MCF 10A (cell line): ENCODE measurements around the gene RRP8. TPM values are rescaled to one million over a fixed set of nuclear protein-coding genes. Genes with fewer than 3 reads are reported as not detected.

Experiments
- BruUV-seq: library from RNA; stranded (reverse); fragments of 400-500 nt; replicated peaks from 2 replicates; lab custom pipeline; 2021; lab: Mats Ljungman, UMichigan
- CTCF ChIA-PET: fragments of 300-600 bp; sonication (Branson Sonifier 250); formaldehyde crosslinking; extraction: SDS; loops from one replicate; lab custom pipeline; 2021; ENCODE audit warnings: antibody characterized with exemption, inconsistent platforms; lab: Yijun Ruan, JAX
- POLR2A ChIA-PET: fragments of 300-600, 350-650 bp; sonication (Branson Sonifier 250); formaldehyde crosslinking; extraction: SDS; loops from one replicate; lab custom pipeline; 2020; ENCODE audit warnings: antibody characterized with exemption, inconsistent platforms; lab: Yijun Ruan, JAX
- DNase-seq: peaks from one replicate; pipeline ENCODE4 v3.0.0-alpha.2; 2018; ENCODE audit not compliant: unreplicated experiment
- H3K27ac Mint-ChIP-seq: one replicate; pipeline ENCODE4 v1.8.0; 2022; ENCODE audit warnings: mild to moderate bottlenecking, low read depth, mixed read lengths; ENCODE audit not compliant: unreplicated experiment
- H3K27me3 Mint-ChIP-seq: one replicate; pipeline ENCODE4 v1.8.0; 2022; ENCODE audit warnings: mixed read lengths; ENCODE audit not compliant: insufficient read depth, unreplicated experiment
- H3K36me3 Mint-ChIP-seq: one replicate; pipeline ENCODE4 v1.8.0; 2022; ENCODE audit warnings: mild to moderate bottlenecking, moderate library complexity, mixed read lengths; ENCODE audit not compliant: insufficient read depth, unreplicated experiment
- H3K4me1 Mint-ChIP-seq: one replicate; pipeline ENCODE4 v1.8.0; 2022; ENCODE audit warnings: mixed read lengths; ENCODE audit not compliant: insufficient read depth, unreplicated experiment
- H3K4me3 Mint-ChIP-seq: one replicate; pipeline ENCODE4 v1.8.0; 2022; ENCODE audit warnings: mild to moderate bottlenecking, moderate library complexity, mixed read lengths; ENCODE audit not compliant: unreplicated experiment
- H3K9me3 Mint-ChIP-seq: one replicate; pipeline ENCODE4 v1.8.0; 2022; ENCODE audit warnings: mixed read lengths; ENCODE audit not compliant: unreplicated experiment
- CTCF ChIP-seq: fragments of 200-600 bp; IDR thresholded peaks from one replicate; pipeline ENCODE4 v1.8.0; 2022; ENCODE audit warnings: antibody characterized with exemption, mild to moderate bottlenecking; ENCODE audit not compliant: unreplicated experiment
- intact Hi-C: fragments of 100-400 bp; cut with micrococcal nuclease; formaldehyde crosslinking; loops from 2 replicates; pipeline ENCODE4 v1.14.1; 2022
- total RNA-seq: library from RNA; stranded (reverse); gene quantifications from 2 replicates; pipeline ENCODE4 v1.2.3, GENCODE V29; 2022

RRP8 gene
- total RNA-seq, 1 experiment from 2014 or later, result 27.6 TPM

GRCh38 chr11:6606471-6607189, 3.2 kb upstream of the RRP8 start:
- peak; percentile 81 for DNase-seq
- peak overlapping the region; percentile 35 for H3K4me3 Mint-ChIP-seq
- no peak for TF ChIP-seq CTCF
- BruUV-seq, result no TSS peak
- H3K9me3 Mint-ChIP-seq, result no peaks in the 10 kb centered on the region
- H3K36me3 Mint-ChIP-seq, result peaks cover 31% of the 10 kb centered on the region
- peak overlapping the region; percentile 52 for H3K27ac Mint-ChIP-seq
- POLR2A ChIA-PET, result interaction anchor here (1.0 to 4.6 kb wide), 7 partner anchors 10 to 217 kb away, joined by 3 to 40 read pairs (median 10); partner anchors contain the start of genes ARFIP2, MRPL17, SMPD1 and TIMM10B
- CTCF ChIA-PET, result interaction anchor here (0.6 to 1.6 kb wide), 8 partner anchors 11 to 987 kb away, joined by 3 to 12 read pairs (median 4); partner anchors contain the start of genes MRPL17 and TPP1
- no peaks in the 10 kb centered on the region for H3K27me3 Mint-ChIP-seq
- peaks cover 26% of the 10 kb centered on the region for H3K4me1 Mint-ChIP-seq
- intact Hi-C loops, result loop anchor here (10.0 kb wide), 1 partner anchor 132 kb away; the partner anchor contains the start of gene TRIM3

- DNase-seq, result no peak
- no peak for TF ChIP-seq CTCF
- no peaks in the 10 kb centered on the region for H3K27me3 Mint-ChIP-seq
- H3K9me3 Mint-ChIP-seq, result no peaks in the 10 kb centered on the region
- H3K4me3 Mint-ChIP-seq, result no peak overlapping the region
- H3K36me3 Mint-ChIP-seq, result peaks cover 27% of the 10 kb centered on the region
- BruUV-seq, result no TSS peak
- ChIA-PET CTCF (interaction anchor here (0.6 to 4.8 kb wide), 17 partner anchors 8 to 288 kb away, joined by 3 to 34 read pairs (median 4); partner anchors contain the start of genes MRPL17, TAF10 and TPP1), POLR2A (interaction anchor here (0.8 to 4.6 kb wide), 12 partner anchors 7 to 215 kb away, joined by 3 to 56 read pairs (median 4); partner anchors contain the start of genes ARFIP2, MRPL17, SMPD1 and TAF10)
- no peak overlapping the region for H3K27ac Mint-ChIP-seq
- H3K4me1 Mint-ChIP-seq, result peaks cover 22% of the 10 kb centered on the region
- intact Hi-C loops, result loop anchor here (5.0 to 10.0 kb wide), 3 partner anchors 103 to 227 kb away; partner anchors contain the start of gene TRIM3
Measured at GRCh38 chr11:6604790-6605189, 1.4 kb upstream of the RRP8 start.

- Mint-ChIP-seq H3K27me3 (no peaks in the 10 kb centered on the region), H3K27ac (no peak overlapping the region), H3K36me3 (peaks cover 27% of the 10 kb centered on the region), H3K4me1 (peaks cover 22% of the 10 kb centered on the region), H3K4me3 (no peak overlapping the region), H3K9me3 (no peaks in the 10 kb centered on the region)
- BruUV-seq, result TSS peak; percentile 24
- TF ChIP-seq CTCF, result no peak
- CTCF ChIA-PET, result interaction anchor here (0.6 to 4.8 kb wide), 19 partner anchors 8 to 971 kb away, joined by 3 to 34 read pairs (median 4); partner anchors contain the start of genes MRPL17, TAF10 and TPP1
- intact Hi-C loops, result loop anchor here (5.0 to 10.0 kb wide), 3 partner anchors 103 to 227 kb away; partner anchors contain the start of gene TRIM3
- peak; percentile 37 for DNase-seq
- POLR2A ChIA-PET, result interaction anchor here (0.6 to 4.6 kb wide), 17 partner anchors 8 to 991 kb away, joined by 3 to 56 read pairs (median 4); partner anchors contain the start of genes ARFIP2, MRPL17, SMPD1 and TAF10
Measured at GRCh38 chr11:6604081-6604626, 738 bp upstream of the RRP8 start.
